GM12874 (cell line): ENCODE measurements around the gene AGO4.

Experiments
- CTCF ChIP-seq: IDR thresholded peaks from 2 replicates; pipeline ENCODE4 v1.5.1; 2011; ENCODE audit warnings: low read depth, mild to moderate bottlenecking, control low read depth, low read length, moderate library complexity; ENCODE audit not compliant: insufficient read depth

The AGO4 gene

GRCh38 chr1:35882586-35882944 lies 74.7 kb downstream of the AGO4 start:
- no peak for TF ChIP-seq CTCF

GRCh38 chr1:35882945-35883634 lies 75.3 kb downstream of the AGO4 start, which contains the start of gene AGO1:
AGO1 (plus strand) TSS chr1:35883209; CDS start chr1:35883422, 213 bp downstream.
- peak; percentile 99 for TF ChIP-seq CTCF

- no peak for TF ChIP-seq CTCF
Observed at GRCh38 chr1:35883635-35884101, 75.9 kb downstream of the AGO4 start.

GRCh38 chr1:35884934-35885333 lies 77.1 kb downstream of the AGO4 start:
- no peak for TF ChIP-seq CTCF

GRCh38 chr1:35885961-35886558 lies 78.2 kb downstream of the AGO4 start:
- TF ChIP-seq CTCF, result no peak

GRCh38 chr1:35886577-35887431 lies 79.0 kb downstream of the AGO4 start:
- no peak for TF ChIP-seq CTCF

GRCh38 chr1:35887508-35887907 lies 79.7 kb downstream of the AGO4 start:
- TF ChIP-seq CTCF, result no peak
